Neutrophil (primary cell): ENCODE measurements around the gene ZCCHC12.

Source experiments
- H3K27ac ChIP-seq: fragments of 200-600 bp; sonication (generic); 2 replicates; pipeline ENCODE4 v1.5.1; 2016; ENCODE audit warnings: mild to moderate bottlenecking, moderate library complexity
- H3K27me3 ChIP-seq: fragments of 200-600 bp; sonication (generic); 2 replicates; pipeline ENCODE4 v1.6.0; 2016; ENCODE audit warnings: mild to moderate bottlenecking
- H3K36me3 ChIP-seq: fragments of 200-600 bp; sonication (generic); 2 replicates; pipeline ENCODE4 v1.5.1; 2017
- H3K4me1 ChIP-seq, 2 experiments: fragments of 200-600 bp in 1 of 2; sonication (generic) in 1 of 2; 1 replicate in 1 of 2; 2 replicates in 1 of 2; pipeline versions ENCODE4 v1.5.1 to v1.6.1; 2013 to 2016; ENCODE audit warnings: low read depth in 1 of 2, low read length in 1 of 2, mild to moderate bottlenecking in 1 of 2, moderate library complexity in 1 of 2; ENCODE audit not compliant: control insufficient read depth in 1 of 2, insufficient read depth in 1 of 2
- H3K4me3 ChIP-seq, 2 experiments: fragments of 200-600 bp in 1 of 2; sonication (generic) in 1 of 2; 1 replicate in 1 of 2; 2 replicates in 1 of 2; pipeline ENCODE4 v1.5.1; 2013 to 2016; ENCODE audit warnings: low read depth in 1 of 2, low read length in 1 of 2, mild to moderate bottlenecking in 1 of 2, moderate library complexity in 1 of 2
- H3K9me3 ChIP-seq: fragments of 200-600 bp; sonication (generic); 2 replicates; pipeline ENCODE4 v1.5.1; 2016
- TF ChIP-seq, protein P1 (sequence below): fragments of 200-600 bp; sonication (generic); IDR thresholded peaks from 2 replicates; pipeline ENCODE4 v1.5.1; 2016; ENCODE audit warnings: antibody characterized with exemption

ZCCHC12 gene

DNA sequence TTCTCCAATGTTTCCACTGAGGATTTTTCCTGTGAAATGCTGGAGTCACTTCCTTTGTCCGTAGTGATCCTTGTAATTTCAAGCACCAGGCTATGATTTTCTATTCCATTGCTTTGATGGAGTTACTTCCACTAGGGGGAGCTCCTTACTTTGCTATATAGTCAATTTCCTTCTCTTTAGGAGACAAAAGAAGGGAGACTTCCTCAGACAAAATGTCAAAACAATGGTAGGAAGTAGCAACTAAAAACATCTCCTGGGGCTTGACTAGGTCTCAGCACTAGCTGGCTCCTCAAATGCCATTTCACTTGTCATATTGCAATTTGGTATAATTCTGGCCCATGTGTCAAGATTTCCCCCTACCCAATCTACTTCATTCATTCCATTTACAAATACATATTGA is 24.1 kb downstream of the ZCCHC12 start:
- TF ChIP-seq, protein P1, sequence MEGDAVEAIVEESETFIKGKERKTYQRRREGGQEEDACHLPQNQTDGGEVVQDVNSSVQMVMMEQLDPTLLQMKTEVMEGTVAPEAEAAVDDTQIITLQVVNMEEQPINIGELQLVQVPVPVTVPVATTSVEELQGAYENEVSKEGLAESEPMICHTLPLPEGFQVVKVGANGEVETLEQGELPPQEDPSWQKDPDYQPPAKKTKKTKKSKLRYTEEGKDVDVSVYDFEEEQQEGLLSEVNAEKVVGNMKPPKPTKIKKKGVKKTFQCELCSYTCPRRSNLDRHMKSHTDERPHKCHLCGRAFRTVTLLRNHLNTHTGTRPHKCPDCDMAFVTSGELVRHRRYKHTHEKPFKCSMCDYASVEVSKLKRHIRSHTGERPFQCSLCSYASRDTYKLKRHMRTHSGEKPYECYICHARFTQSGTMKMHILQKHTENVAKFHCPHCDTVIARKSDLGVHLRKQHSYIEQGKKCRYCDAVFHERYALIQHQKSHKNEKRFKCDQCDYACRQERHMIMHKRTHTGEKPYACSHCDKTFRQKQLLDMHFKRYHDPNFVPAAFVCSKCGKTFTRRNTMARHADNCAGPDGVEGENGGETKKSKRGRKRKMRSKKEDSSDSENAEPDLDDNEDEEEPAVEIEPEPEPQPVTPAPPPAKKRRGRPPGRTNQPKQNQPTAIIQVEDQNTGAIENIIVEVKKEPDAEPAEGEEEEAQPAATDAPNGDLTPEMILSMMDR = no peak
- Histone ChIP-seq H3K4me3 (no peak overlapping the region), H3K4me1 (no peaks in the 10 kb centered on the region), H3K27ac (no peak overlapping the region), H3K36me3 (no peaks in the 10 kb centered on the region), H3K9me3 (no peaks in the 10 kb centered on the region), H3K27me3 (no peaks in the 10 kb centered on the region)

DNA sequence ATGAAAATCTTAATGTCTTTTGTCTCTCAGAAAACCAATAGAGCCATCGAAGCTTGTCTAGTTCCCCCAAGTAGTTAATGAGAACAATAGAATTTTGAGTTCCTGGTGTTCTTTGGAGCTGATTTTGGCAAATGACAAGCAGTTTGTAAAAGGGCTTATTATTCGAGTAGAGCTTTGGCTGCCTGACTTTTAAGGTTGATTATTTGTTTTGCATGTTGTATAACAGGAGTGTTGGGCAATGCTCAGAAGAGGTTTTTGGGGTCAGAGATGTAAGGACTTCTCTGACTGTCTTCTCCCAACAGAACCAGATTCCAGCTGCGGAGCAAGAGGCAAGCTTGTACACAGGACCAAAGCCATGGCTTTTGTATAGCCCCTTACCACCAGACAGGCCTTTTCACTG is 30.0 kb downstream of the ZCCHC12 start:
- no peak overlapping the region for H3K4me3 ChIP-seq
- H3K36me3 ChIP-seq = no peaks in the 10 kb centered on the region
- H3K4me1 ChIP-seq = no peaks in the 10 kb centered on the region
- TF ChIP-seq, protein P1 = no peak
- no peaks in the 10 kb centered on the region for H3K27me3 ChIP-seq
- H3K27ac ChIP-seq = no peak overlapping the region
- H3K9me3 ChIP-seq = no peaks in the 10 kb centered on the region

DNA sequence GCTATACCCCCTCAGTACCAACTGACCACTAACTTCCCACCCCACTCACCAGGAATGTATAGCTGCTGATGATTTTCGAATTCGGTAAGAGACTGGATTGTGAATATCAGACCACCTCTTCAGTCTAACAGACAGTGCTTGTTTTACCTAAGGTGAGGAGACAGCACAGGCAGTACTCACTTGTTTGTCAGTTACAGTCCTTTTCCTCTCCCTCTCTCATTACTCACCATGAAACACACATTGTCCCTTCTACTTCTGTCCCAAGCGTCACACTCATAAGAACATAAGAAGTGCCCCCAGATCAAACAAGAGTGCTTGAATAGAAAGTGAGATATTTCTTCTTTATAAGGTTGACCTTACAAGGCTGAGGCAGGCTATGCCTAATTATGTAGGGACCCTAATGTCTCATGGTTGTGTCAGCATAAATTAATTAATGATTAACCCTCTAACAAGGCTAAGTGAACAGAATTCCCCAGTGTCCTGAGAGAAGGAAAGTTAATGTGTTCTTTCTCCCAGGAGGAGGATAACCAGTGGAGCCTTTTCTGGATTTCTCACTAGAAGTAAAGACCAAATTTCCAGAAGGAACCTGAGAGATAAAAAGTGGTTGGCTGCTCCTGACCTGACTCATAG is 32.2 kb downstream of the ZCCHC12 start:
- Histone ChIP-seq H3K4me3 (no peak overlapping the region), H3K4me1 (no peaks in the 10 kb centered on the region), H3K27me3 (no peaks in the 10 kb centered on the region), H3K9me3 (no peaks in the 10 kb centered on the region), H3K27ac (no peak overlapping the region), H3K36me3 (no peaks in the 10 kb centered on the region)
- TF ChIP-seq, protein P1 = no peak

DNA sequence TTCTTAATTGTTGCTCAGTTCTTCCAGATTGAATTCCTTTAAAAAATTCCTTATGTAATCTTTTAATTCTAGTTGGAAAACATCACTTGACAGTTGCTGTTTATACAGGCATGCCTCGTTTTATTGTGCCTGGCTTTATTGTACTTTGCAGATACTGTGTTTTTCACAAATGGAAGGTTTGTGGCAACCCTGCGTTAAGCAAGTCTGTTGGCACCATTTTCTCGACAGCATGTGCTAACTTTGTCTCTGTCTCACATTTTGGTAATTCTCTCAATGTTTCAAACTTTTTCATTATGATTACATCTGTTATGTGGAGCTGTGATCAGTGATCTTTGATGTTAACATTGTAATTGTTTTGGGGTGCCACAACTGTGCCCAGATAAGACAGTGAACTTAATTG is 33.4 kb downstream of the ZCCHC12 start:
- Histone ChIP-seq H3K27ac (no peak overlapping the region), H3K27me3 (no peaks in the 10 kb centered on the region), H3K9me3 (no peaks in the 10 kb centered on the region), H3K4me1 (no peaks in the 10 kb centered on the region), H3K36me3 (no peaks in the 10 kb centered on the region), H3K4me3 (no peak overlapping the region)
- TF ChIP-seq, protein P1 = no peak

DNA sequence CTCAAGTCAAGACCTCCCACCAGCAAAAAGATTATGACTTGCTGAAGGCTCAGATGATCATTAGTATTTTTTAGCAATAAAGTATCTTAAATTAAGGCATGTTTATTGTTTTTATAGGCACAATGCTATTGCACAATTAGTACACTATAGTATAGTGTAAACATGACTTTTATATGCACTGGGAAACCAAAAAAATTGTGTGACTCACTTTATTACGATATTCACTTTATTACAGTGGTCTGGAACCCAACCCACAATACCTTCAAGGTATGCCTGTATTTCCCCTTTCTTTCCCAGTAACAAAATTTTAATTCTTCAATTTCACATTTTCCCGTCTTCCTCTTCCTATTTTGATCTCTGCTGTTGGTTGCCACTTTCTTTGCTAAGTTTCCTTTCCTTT is 37.7 kb downstream of the ZCCHC12 start:
- no peaks in the 10 kb centered on the region for H3K36me3 ChIP-seq
- no peaks in the 10 kb centered on the region for H3K9me3 ChIP-seq
- TF ChIP-seq, protein P1 = no peak
- no peaks in the 10 kb centered on the region for H3K4me1 ChIP-seq
- H3K27ac ChIP-seq = no peak overlapping the region
- no peak overlapping the region for H3K4me3 ChIP-seq
- no peaks in the 10 kb centered on the region for H3K27me3 ChIP-seq

DNA sequence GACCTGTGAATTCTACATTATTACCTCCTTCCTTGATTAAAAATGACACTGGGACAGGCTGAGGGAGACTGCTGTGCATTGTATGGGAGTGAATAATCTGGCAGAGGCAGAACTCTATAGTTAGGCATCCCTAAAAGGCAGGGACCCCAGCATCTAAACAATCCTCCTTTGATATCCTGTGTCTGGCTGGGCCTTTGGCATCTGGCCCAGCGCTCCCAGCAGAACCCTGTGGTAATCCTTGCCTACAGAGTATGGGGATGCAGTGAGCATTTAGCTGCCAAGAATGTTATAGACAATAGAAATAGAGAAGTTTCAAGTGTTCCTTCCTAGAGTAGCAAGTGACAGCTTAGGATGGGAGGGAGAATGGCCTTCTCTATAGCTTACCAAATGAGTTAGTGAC is 38.5 kb downstream of the ZCCHC12 start:
- Histone ChIP-seq H3K4me3 (no peak overlapping the region), H3K9me3 (no peaks in the 10 kb centered on the region), H3K4me1 (no peaks in the 10 kb centered on the region), H3K36me3 (no peaks in the 10 kb centered on the region), H3K27ac (no peak overlapping the region), H3K27me3 (no peaks in the 10 kb centered on the region)
- TF ChIP-seq, protein P1 = no peak
